ENCODE measurements around the gene FAM163A. TPM values are rescaled to one million over a fixed set of nuclear protein-coding genes. Genes with fewer than 3 reads are reported as not detected.

The FAM163A gene
- under 0.01 TPM in 1 of 2 replicates, not detected in the other for total RNA-seq

GRCh38 chr1:179742717-179743678, at the start of gene FAM163A:
Gene FAM163A (plus strand): TSS chr1:179743291. CDS start chr1:179813098, 69,807 bp downstream.

Other genes starting within 250 kb of the FAM163A start
- not detected in 2 replicates for gene NPHS2, start 167.3 kb upstream of the FAM163A start, total RNA-seq
- not detected in 2 replicates for gene TDRD5, start 151.5 kb upstream of the FAM163A start, total RNA-seq
- 113 and 122 TPM in 2 replicates for gene TOR1AIP2, start 134.5 kb downstream of the FAM163A start, total RNA-seq
- gene TOR1AIP1, start 139.0 kb downstream of the FAM163A start, total RNA-seq = 40.8 and 48.8 TPM in 2 replicates
- gene CEP350, start 211.5 kb downstream of the FAM163A start, total RNA-seq = 57.7 and 71.3 TPM in 2 replicates

Measured in regular cardiac myocyte (primary cell).